ENCODE measurements around the gene ANXA4.

The ANXA4 gene

GRCh38 chr2:69742322-69742952 lies 503 bp downstream of the ANXA4 start:
- TF ChIP-seq CTCF (IDR thresholded peaks at IDR 0.05; ENCODE audit: low read depth, low read length): no peak
- peak overlapping the region; percentile 79 for H3K4me3 ChIP-seq (ENCODE audit: low read depth, low read length)

- no peak overlapping the region for H3K4me3 ChIP-seq (ENCODE audit: low read depth, low read length)
- TF ChIP-seq CTCF (IDR thresholded peaks at IDR 0.05; ENCODE audit: low read depth, low read length): no peak
These were observed 1.9 kb downstream of the ANXA4 start for GRCh38 chr2:69743847-69744264.

- TF ChIP-seq CTCF (IDR thresholded peaks at IDR 0.05; ENCODE audit: low read depth, low read length): no peak
- H3K4me3 ChIP-seq (ENCODE audit: low read depth, low read length): no peak overlapping the region
These were observed 2.5 kb downstream of the ANXA4 start for GRCh38 chr2:69744456-69744855.

GRCh38 chr2:69745035-69745434 lies 3.1 kb downstream of the ANXA4 start:
- H3K4me3 ChIP-seq (ENCODE audit: low read depth, low read length): no peak overlapping the region
- no peak for TF ChIP-seq CTCF (IDR thresholded peaks at IDR 0.05; ENCODE audit: low read depth, low read length)

- H3K4me3 ChIP-seq (ENCODE audit: low read depth, low read length): no peak overlapping the region
- TF ChIP-seq CTCF (IDR thresholded peaks at IDR 0.05; ENCODE audit: low read depth, low read length): no peak
These were observed 8.3 kb downstream of the ANXA4 start for GRCh38 chr2:69750246-69750645.

GRCh38 chr2:69753659-69754363 lies 11.9 kb downstream of the ANXA4 start:
- no peak for TF ChIP-seq CTCF (IDR thresholded peaks at IDR 0.05; ENCODE audit: low read depth, low read length)
- no peak overlapping the region for H3K4me3 ChIP-seq (ENCODE audit: low read depth, low read length)

- TF ChIP-seq CTCF (IDR thresholded peaks at IDR 0.05; ENCODE audit: low read depth, low read length): no peak
- H3K4me3 ChIP-seq (ENCODE audit: low read depth, low read length): no peak overlapping the region
These were observed 12.7 kb downstream of the ANXA4 start for GRCh38 chr2:69754633-69755032.
